ENCODE measurements around the gene ULK1.
"Not testable (repeated sequence)": the region's sequence is repeated elsewhere in the genome, so short reads cannot be mapped to it uniquely, and the experiment has no call there.

ULK1 gene

DNA sequence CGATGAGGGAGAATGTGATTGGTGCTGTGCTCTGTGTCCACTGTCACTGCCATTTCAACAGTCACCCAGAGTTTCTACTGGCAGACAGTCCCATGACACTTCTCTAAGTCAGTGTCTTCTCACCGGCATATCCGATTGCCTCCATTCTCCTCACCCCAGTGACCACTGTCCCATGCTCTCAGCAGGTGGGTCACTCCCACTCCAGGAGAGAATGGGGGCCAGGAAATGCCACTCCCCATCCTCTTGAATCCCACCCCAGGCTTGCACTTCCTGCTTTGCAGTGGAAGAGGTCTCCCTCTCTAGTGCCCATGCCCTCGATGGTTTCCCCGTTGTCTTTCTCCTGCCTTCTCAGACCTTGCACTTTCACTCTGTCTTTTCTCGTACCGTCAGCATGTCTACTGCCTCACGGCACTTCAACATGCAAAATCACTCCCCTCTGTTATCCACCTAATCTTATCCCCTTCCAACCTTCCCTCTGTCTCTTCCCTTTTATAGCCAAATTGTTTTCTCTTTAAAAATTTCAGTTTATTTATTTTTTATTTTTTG, 53.1 kb downstream of the ULK1 start:
- DNase-seq, result peak; percentile 31

DNA sequence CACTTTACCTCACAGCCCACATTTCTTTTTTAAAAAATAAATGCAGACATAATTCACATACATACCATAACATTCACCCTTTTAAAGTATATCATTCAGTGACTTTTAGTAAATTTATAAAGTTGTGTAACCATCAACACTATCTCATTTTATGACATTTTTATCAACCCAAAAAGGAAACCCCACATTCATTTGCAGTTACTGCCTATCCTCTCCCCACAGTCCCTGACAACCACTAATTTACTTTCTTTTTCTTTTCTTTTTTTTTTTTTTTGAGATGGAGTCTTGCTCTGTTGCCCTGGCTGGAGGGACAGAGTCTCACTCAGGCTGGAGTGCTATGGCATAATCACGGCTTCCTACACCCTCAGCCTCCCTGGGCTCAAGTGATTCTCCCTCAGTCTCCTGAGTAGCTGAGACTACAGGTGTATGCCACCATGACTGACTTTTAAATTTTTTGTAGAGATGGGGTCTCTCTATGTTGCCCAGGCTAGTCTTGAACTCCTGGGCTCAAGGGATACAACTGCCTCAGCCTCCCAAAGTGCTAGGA, 53.8 kb downstream of the ULK1 start:
- DNase-seq, result no peak

DNA sequence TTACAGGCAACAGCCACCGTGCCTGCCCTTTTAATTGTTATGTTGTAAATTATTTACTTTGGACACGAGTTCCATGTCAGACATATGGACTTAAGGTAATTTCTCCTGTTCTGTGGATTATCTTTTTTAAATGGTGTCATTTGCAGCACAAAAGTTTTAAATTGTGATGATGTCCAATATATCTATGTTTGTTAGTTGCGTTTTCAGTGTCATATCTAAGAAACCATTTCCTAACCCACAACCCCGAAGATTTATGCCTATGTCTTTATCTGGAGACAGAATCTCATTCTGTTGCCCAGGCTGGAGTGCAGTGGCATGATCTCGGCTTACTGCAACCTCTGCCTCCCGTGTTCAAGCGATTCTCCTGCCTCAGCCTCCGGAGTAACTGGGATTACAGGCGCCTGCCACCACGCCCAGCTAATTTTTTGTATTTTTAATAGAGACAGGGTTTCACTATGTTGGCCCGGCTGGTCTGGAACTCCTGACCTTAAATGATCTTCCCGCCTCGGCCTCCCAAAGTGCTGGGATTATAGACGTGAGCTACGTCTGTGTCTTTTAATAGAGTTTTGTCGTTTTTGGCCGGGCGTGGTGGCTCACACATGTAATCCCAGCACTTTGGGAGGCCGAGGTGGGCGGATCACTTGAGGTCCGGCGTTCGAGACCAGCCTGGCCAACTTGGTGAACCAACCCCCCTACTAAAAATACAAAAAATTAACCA, 54.5 kb downstream of the ULK1 start:
- DNase-seq, result peak; percentile 31

DNA sequence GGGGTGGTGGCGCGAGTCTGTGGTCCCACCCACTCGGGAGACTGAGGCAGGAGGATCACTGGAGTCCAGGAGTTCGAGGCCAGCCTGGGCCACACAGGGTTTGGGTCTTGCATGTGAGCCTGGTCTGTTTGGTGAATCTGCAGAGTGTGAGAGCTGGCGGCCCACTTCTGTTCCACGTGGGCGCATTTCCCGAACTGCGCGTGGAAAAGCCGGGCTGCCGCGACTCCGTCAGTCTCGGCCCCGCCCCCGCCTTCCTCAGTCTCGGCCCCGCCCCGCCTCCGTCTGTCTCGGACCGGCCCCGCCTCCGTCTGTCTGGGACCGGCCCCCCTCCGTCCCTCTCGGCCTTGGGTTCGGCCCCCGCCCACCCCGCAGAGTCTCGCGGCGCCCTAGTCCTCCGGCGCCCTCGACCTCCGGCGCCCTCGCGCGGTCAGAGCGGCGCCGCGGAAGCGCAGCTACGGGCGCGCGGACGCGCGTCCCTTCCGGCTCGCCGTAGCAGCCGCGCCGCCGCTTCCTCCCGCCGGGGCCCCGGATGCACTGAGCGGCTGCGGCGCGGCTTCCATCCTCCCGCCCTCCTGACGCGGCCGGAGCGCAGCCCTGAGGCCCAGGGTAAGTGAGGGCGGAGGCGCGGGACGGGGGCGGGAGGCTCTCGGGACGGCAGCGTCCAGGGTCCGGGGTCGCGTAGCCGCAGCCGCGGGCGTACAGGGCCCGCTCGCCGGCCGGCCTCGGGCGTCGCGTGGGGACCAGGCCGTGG, 55.2 kb downstream of the ULK1 start, which contains the start of gene EP400:
EP400 (plus strand) TSS at position 512 of the 751 bp plus-strand sequence. CDS start 10,678 bp downstream, outside the sequence.
- peak; percentile 98 for DNase-seq

DNA sequence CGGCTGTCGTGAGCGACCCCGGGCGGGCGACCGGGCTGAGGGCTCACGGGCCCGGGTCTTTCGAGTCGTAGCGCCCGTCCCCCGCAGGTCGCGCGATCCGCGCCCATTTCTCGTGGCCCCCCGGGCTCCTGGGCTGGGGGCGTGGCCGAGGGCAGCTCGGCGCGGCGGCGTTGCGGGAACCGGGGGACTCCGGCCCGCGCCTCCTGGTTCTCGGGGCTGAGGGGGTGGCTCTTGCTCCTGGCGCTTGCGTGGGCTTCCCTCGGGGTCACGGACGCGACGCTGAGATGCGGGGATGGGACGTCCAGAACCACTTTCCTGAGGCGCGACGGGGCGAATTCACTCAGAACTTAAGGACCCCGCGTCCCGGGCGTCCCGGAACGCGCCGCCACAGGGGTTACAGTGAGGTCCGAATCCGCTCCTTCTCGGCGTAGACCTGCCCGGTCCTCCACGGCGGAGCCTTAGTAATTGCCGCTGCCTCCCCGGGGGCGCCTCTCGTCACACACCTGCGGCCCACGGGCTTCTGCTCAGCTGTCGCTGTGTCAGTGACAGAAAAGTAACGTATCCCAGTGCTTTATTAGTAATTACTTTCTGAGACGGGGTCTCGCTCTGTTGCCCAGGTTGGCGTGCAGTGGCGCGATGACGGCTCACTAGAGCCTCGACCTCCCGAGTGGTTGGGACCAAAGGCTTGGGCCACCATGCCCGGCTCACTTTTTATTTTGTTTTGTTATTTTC, 55.9 kb downstream of the ULK1 start:
- DNase-seq, result peak; percentile 64

DNA sequence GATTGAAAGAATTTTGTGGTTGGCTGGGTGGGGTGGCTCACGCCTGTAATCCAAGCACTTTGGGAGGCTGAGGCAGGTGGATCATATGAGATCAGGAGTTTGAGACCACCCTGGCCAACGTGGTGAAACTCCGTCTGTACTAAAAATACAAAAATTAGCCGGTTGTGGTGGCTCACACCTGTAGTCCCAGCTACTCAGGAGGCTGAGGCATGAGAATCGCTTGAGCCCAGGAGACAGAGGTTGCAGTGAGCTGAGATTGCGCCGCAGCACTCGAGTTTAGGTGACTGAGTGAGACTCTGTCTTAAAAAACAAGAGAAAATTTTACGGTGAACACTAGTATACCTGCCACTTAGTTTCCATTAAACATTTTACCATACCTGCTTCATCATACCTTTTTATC, 59.4 kb downstream of the ULK1 start:
- not testable (repeated sequence) for DNase-seq

DNA sequence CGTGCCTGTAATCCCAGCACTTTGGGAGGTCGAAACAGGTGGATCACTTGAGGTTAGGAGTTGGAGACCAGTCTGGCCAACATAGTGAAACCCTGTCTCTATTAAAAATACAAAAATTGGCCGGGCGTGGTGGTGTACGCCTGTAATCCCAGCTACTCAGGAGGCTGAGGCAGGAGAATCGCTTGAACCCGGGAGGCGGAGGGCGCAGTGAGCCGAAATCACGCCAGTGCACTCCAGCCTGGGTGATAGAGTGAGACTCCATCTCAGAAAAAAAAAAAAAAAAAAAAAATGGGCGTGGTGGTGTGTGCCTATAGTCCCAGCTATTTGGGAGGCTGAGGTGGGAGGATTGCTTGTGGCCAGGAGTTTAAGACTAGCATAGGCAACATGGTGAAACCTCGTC, 60.0 kb downstream of the ULK1 start:
- not testable (repeated sequence) for DNase-seq

DNA sequence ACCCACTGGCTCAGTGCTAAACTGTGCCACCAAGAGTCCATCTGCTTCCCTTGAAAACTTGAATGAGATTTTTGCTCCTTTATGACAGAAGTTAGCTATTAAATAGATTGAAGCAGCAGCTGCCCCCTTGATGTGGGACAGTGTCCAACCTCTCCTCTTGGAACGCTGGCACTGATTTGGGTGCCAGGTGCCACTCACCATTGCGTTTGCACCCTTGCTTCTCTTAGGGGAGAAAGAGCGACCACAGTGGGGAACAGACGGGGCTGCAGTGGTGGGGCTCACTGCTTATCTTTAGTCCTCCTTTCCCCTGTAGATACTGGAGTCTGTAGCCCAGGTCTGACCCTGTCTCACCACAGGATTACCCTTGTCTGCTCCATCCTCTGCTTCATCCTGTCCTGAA, 64.7 kb downstream of the ULK1 start:
- DNase-seq, result no peak

DNA sequence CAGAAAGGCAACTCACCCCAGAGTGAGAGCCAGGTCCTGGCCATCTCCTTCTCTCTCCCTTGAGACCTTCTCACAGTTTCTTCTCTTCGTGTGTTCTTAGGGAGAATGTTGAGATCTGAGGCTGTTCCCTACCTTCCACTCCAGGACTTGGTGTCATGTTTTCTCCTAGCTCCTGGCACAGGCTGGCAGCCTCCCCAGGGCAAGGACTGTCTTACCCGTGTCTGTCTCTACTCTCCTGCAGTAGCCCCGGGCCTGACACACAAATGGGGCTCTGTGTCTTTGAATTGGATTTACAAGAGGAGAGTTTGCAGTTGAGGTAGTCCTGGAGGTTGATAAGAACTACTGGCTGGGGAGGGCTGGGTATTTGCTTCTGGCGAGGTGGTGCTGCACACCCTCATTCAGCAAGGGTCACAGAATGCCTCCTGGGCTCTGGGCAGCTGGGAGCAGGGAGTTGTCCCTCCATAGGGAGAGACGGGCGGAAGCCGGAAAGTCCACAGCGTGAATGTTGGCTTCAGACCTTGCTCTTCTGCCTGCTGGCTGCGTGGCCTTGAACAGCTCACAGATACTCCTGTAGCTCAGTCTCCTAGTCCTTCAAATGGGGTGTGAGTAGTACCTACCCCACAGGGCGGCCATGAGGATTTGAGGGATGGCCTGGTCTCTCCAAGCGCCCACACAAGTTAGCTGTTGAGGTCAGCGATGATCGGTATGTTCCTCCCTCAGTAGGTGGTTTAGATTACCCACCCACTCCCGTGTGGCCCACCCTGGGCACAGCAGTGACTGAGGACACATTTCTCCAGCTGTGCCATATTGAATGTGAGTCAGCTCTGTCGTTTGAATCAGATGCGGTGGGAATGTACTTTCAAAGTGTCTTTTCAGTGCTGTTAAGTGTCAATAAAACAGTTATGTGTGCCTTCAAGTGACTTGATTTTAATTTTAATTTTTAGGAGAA, 65.5 kb downstream of the ULK1 start:
- no peak for DNase-seq

DNA sequence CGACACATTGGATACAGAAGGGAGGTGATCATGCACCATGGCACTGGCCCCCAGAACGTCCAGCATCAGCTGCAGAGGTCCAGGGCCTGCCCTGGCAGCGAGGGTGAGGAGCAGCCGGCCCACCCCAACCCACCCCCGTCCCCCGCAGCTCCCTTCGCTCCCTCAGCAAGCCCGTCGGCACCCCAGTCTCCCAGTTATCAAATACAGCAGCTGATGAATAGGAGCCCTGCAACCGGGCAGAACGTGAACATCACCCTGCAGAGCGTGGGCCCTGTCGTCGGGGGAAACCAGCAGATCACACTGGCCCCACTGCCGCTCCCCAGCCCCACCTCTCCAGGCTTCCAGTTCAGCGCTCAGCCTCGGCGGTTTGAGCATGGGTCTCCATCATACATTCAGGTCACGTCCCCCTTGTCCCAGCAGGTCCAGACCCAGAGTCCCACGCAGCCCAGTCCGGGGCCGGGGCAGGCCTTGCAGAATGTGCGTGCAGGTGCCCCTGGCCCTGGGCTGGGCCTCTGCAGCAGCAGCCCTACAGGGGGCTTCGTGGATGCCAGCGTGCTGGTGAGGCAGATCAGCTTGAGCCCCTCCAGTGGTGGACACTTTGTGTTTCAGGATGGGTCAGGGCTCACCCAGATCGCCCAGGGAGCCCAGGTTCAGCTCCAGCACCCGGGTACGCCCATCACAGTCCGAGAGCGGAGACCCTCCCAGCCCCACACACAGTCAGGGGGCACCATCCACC, 66.3 kb downstream of the ULK1 start:
- not testable (repeated sequence) for DNase-seq

DNA sequence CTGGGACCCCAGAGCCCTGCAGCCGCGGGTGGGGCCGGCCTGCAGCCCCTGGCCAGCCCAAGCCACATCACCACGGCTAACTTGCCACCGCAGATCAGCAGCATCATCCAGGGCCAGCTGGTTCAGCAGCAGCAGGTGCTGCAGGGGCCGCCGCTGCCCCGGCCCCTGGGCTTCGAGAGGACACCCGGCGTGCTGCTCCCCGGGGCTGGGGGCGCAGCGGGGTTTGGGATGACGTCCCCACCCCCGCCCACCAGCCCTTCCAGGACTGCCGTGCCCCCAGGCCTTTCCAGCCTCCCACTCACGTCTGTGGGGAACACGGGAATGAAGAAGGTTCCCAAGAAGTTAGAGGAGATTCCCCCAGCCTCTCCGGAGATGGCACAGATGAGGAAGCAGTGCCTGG, 66.9 kb downstream of the ULK1 start:
- not testable (repeated sequence) for DNase-seq

DNA sequence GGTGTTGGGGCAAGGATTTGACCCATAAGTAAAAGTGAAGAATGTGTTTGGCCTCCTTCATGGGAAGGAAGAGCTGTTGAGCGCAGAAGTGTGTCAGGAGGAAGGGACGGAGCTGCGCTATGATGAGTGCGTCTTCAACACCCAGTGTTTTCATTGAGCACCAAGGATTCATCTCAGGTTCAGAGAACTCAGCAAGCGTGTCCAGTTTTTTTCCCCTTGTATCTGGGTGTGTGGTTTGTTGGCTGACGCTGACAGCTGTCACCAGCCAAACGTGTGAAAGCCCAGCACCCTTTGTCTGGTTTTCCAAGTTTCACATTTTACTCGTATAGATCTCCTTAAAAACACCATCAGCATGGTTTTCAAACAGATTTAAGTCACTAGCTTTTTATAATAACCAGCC, 67.6 kb downstream of the ULK1 start:
- DNase-seq, result no peak

DNA sequence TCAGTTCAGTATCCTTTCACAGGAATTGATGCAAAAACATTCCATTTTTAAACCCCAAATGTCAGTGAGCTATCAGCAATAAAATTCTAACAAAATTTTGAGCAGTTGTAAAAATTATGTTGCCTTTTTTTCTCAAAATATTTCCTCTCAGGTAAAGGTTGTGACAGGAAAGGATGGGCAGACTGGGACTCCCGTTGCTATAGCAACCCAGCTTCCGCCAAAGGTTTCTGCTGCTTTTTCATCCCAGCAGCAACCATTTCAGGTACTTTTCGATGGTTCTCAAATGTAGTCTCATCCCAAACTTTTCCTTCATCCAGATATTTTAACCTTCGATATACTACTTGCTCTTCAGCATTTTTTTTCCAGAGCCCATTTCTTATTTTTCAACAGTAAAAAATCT, 69.0 kb downstream of the ULK1 start:
- no peak for DNase-seq

DNA sequence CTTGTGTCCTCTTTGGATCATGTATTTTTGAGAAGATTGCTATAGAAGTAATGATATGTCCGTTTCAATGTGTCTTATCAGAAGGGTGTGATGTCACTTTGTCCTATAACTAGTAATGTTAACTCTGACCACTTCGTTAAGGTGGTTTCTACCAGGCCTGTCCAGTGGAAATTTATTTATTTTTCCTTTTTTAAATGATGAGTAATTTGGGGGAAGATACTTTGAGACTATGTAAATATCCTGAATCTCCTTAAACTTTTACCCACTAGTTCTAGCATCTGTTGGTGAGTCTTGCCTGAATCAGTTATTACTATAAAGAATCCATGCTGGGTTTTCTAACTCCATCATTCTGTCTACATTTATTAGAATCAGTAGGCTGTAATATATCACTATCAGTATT, 70.7 kb downstream of the ULK1 start:
- DNase-seq, result no peak

DNA sequence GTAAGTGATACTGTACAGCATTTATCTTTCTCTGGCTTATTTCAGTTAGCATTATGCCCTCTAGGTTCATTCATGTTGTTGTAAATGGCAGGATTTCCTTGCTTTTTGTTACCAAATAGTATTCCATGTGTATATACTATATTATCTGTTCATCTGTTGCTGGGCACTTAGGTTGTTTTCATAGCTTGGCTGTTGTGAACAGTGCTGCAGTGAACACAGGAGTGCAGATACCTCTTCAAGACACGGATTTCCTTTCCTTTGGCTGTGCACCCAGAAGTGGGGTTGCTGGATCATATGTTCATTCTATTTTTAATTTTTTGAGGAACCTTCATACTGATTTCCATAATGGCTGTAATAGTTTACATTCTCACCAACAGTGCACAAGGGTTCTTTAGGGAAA, 76.8 kb downstream of the ULK1 start:
- no peak for DNase-seq
